ENCODE results near the gene PPP3CA.

DNA sequence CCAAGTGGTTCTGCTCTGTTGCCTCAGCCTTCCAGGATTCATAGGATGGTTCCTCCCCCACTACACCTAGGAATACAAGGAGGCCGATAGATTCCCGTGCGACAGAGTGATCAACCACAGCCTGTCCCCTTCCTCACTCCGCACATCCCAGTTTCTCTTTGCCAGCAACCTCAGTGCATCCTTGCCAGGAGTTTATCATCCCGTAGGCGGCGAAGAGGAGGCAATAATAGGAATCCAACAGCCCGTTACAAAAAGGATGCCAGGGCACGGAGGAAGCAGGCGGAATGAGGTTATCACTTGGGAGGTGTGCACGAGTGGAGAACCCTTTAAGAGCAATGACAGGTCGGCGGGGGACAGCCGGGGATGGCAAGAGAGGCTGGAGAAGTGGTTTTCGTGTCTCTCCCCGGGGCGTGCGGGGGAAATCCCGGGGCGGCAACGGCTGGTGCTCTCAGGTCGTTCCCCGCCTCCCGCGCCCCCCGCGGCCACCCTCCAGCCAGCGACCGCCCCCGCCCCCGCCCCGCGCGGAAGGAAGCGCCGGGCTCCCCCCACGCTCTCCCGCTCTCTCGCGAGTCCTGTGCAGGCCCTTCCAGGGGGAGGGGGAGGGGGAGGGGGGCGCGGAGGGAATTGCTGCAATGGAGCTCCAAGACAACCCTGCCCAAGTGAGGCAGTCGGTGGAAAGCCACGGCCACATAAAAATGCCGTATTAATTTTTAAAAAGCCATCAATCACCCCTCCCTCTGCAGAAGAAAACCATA is 1.6 kb downstream of the PPP3CA start:
- TF ChIP-seq, protein P1, sequence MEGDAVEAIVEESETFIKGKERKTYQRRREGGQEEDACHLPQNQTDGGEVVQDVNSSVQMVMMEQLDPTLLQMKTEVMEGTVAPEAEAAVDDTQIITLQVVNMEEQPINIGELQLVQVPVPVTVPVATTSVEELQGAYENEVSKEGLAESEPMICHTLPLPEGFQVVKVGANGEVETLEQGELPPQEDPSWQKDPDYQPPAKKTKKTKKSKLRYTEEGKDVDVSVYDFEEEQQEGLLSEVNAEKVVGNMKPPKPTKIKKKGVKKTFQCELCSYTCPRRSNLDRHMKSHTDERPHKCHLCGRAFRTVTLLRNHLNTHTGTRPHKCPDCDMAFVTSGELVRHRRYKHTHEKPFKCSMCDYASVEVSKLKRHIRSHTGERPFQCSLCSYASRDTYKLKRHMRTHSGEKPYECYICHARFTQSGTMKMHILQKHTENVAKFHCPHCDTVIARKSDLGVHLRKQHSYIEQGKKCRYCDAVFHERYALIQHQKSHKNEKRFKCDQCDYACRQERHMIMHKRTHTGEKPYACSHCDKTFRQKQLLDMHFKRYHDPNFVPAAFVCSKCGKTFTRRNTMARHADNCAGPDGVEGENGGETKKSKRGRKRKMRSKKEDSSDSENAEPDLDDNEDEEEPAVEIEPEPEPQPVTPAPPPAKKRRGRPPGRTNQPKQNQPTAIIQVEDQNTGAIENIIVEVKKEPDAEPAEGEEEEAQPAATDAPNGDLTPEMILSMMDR (conservative IDR thresholded peaks at IDR 0.05; ENCODE audit: low read depth in 2 of 2), result 0 out of 4 replicates have a peak, but pooled peaks of 1 of the 2 experiments have one; percentile 10
- TF ChIP-seq POLR2AphosphoS5 (IDR thresholded peaks at IDR 0.05; ENCODE audit: low read depth), result no peak
- TF ChIP-seq, protein P2, sequence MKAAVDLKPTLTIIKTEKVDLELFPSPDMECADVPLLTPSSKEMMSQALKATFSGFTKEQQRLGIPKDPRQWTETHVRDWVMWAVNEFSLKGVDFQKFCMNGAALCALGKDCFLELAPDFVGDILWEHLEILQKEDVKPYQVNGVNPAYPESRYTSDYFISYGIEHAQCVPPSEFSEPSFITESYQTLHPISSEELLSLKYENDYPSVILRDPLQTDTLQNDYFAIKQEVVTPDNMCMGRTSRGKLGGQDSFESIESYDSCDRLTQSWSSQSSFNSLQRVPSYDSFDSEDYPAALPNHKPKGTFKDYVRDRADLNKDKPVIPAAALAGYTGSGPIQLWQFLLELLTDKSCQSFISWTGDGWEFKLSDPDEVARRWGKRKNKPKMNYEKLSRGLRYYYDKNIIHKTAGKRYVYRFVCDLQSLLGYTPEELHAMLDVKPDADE (IDR thresholded peaks at IDR 0.05), result no peak
